ENCODE results near the gene SPANXB1. TPM values are rescaled to one million over a fixed set of nuclear protein-coding genes. Genes with fewer than 3 reads are reported as not detected.
"Not testable (repeated sequence)": the region's sequence is repeated elsewhere in the genome, so short reads cannot be mapped to it uniquely, and the experiment has no call there.

SPANXB1 gene, protein sequence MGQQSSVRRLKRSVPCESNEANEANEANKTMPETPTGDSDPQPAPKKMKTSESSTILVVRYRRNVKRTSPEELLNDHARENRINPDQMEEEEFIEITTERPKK
- not detected for total RNA-seq

DNA sequence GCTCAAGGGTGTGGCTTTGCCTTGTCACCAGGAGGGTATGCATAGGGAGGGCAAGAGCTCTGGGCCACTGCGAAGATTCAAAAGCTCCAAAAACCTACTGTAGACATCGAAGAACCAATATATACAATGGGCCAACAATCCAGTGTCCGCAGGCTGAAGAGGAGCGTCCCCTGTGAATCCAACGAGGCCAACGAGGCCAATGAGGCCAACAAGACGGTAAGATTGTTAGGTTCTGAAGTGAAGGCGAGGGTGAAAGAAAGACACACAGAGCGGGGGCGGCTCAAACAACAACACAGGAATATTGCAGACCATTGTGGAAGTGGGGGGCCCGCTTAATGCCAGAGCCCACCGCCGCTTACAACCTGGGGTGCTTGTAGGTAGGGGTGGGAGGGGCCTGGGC is at the start of gene SPANXB1:
SPANXB1 (plus strand) TSS at position 27 of the 400 bp plus-strand sequence; CDS start at position 127, 100 bp downstream.
- H3K4me3 Mint-ChIP-seq; ATAC-seq; H3K4me1 Mint-ChIP-seq; CTCF ChIA-PET; DNase-seq; H3K27me3 Mint-ChIP-seq; H3K9me3 Mint-ChIP-seq (ENCODE audit: low read depth); H3K36me3 Mint-ChIP-seq; H3K27ac Mint-ChIP-seq: not testable (repeated sequence)

DNA sequence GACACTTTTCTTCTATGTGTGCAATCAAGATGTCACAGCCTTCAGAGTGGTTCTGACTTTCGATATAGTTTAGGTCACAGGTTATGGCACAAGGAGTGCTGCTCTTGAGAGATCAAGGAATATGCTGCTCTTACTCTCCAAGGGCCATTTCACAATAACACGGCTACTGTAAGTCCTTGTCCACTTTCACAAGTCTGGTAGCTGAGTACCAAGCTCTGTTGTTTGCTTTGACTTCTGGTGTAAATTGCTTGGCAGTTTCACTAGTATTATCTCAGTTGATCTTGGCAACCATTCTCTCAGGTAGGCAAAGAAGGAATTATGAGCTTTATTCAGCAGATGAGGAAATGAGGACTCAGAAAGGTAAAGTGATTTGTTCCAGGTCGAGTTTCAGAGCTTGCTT is 35.4 kb upstream of the SPANXB1 start:
- ATAC-seq (no peak), DNase-seq (no peak)
- Mint-ChIP-seq H3K27me3 (no peaks in the 10 kb centered on the region), H3K9me3 (ENCODE audit: low read depth) (no peaks in the 10 kb centered on the region), H3K36me3 (no peaks in the 10 kb centered on the region), H3K4me1 (no peaks in the 10 kb centered on the region), H3K27ac (no peak overlapping the region), H3K4me3 (no peak overlapping the region)
- CTCF ChIA-PET = no interaction called here

DNA sequence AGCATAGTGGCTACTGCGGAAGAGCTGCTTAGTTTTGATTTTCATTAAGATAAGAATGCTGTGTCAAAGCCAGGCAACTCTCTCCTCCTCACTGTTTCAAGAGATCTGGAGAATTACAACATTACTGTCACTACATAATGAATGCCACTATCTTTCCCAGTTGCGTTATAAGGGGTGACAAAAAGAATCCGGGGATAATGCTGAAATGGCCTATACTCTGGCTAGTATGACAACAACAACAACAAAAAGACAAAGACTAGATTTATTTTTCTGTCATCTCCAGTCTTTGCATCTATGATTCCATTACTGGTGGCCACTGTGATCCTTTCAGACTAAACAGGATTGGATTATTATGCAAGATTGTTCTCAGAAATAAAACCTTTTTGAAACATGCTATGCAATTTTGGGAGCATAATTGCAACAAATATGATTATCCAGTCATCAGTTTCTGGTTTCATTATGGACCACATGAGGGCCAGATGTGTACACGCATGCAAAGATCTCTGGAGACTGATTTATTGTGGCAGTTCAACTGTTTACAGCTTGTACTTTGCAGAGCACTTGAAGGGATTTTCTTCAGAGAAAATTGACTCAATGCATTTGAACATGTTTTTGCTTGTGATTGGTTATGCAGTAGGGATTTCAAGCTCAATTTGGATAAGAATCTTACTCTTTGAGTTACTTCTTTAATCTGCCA is 31.1 kb upstream of the SPANXB1 start:
- Mint-ChIP-seq H3K27ac (no peak overlapping the region), H3K36me3 (no peaks in the 10 kb centered on the region), H3K27me3 (no peaks in the 10 kb centered on the region), H3K4me1 (no peaks in the 10 kb centered on the region), H3K9me3 (ENCODE audit: low read depth) (no peaks in the 10 kb centered on the region), H3K4me3 (no peak overlapping the region)
- CTCF ChIA-PET = no interaction called here
- DNase-seq (no peak), ATAC-seq (no peak)

DNA sequence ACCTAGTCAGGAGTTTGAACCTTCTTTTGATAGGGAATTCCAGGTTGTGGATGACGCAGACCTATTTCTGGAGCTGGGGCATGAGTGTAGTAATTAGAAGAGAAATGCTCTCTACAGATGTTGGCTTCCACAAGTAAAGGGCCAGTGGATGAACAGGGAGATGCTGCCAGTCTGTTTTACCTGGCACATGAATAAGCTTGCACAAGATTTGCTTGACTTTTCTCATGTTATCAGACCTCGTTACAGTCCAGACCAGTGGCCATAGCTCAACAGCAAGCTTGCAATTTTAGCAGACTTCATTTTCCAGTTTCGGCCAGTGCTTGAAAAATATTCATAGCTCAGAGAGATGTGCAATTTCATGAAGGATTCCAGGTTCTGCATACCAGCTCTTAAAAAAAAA is 26.9 kb upstream of the SPANXB1 start:
- H3K4me1 Mint-ChIP-seq = no peaks in the 10 kb centered on the region

DNA sequence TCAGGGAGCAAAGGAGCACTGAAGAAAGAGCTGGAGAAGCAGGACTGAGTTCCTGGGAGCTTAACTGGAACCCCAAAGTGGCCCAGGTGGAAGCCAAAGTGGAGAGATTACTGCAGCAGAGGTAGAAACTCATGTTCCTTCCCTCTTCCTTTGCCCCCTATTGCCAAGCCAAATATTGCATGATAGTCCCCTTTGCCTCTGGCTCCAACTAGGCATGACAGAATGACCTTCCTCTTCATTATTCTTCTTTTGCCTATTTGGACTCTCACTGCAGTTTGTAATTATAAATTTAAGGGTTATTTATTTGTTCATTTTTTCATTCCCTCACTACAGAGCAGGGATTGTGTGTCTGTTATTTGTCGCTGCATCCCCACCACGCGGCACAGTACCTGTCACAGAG is 22.1 kb upstream of the SPANXB1 start:
- no peak for DNase-seq
- no peak overlapping the region for H3K4me3 Mint-ChIP-seq
- CTCF ChIA-PET = no interaction called here
- ATAC-seq = no peak
- H3K36me3 Mint-ChIP-seq = no peaks in the 10 kb centered on the region
- no peak overlapping the region for H3K27ac Mint-ChIP-seq
- no peaks in the 10 kb centered on the region for H3K27me3 Mint-ChIP-seq
- no peaks in the 10 kb centered on the region for H3K4me1 Mint-ChIP-seq
- no peaks in the 10 kb centered on the region for H3K9me3 Mint-ChIP-seq (ENCODE audit: low read depth)

More for the DNA sequence above, 26.9 kb upstream of the SPANXB1 start:
- no peak overlapping the region for H3K27ac Mint-ChIP-seq
- H3K36me3 Mint-ChIP-seq = no peaks in the 10 kb centered on the region
- CTCF ChIA-PET = no interaction called here
- DNase-seq (no peak), ATAC-seq (no peak)
- no peak overlapping the region for H3K4me3 Mint-ChIP-seq
- no peaks in the 10 kb centered on the region for H3K9me3 Mint-ChIP-seq (ENCODE audit: low read depth)
- no peaks in the 10 kb centered on the region for H3K27me3 Mint-ChIP-seq

DNA sequence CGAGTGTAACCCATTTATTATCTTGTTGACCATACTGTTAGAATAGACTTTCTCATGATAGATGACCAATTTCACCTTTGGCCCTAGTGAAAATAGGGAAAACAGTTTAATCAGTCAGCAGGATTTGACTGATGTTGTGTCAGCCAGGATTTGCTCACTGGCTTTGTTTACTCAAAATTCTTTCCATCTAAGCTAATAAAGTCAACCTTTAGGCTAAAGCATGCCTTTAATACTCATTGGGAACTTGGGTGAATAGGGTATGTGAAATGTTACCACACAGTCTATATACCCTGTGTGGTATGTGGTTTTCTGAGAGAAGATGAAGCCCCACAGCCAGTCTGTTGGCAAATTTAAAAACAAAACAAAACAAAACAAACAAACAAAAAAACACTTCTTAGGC is 18.7 kb upstream of the SPANXB1 start:
- DNase-seq (no peak), ATAC-seq (no peak)
- no peaks in the 10 kb centered on the region for H3K36me3 Mint-ChIP-seq
- CTCF ChIA-PET = no interaction called here
- H3K4me3 Mint-ChIP-seq = no peak overlapping the region
- no peaks in the 10 kb centered on the region for H3K27me3 Mint-ChIP-seq
- no peaks in the 10 kb centered on the region for H3K9me3 Mint-ChIP-seq (ENCODE audit: low read depth)
- H3K27ac Mint-ChIP-seq = no peak overlapping the region
- H3K4me1 Mint-ChIP-seq = no peaks in the 10 kb centered on the region

DNA sequence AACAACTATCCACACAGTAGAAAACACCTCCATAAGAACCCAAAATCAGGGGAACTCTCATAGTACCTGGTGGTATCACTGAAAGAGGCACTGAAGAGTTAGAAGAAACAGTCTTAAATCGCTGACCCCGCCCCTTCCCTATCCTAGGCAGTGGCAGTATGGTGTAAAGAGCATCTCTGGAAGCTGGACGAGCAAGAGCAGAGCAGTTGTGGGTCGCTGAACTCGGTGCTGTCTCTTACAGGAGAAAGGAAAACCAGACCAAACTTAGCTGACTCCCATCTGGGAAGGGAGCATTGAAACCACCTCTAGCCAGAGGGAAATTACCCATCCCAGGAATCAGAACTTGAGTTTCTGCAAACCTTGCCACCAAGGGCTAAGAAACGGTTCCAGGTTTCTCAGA is 2.8 kb downstream of the SPANXB1 start:
- H3K4me3 Mint-ChIP-seq; ATAC-seq; H3K9me3 Mint-ChIP-seq (ENCODE audit: low read depth); H3K36me3 Mint-ChIP-seq; CTCF ChIA-PET; H3K4me1 Mint-ChIP-seq; H3K27ac Mint-ChIP-seq; DNase-seq; H3K27me3 Mint-ChIP-seq: not testable (repeated sequence)

DNA sequence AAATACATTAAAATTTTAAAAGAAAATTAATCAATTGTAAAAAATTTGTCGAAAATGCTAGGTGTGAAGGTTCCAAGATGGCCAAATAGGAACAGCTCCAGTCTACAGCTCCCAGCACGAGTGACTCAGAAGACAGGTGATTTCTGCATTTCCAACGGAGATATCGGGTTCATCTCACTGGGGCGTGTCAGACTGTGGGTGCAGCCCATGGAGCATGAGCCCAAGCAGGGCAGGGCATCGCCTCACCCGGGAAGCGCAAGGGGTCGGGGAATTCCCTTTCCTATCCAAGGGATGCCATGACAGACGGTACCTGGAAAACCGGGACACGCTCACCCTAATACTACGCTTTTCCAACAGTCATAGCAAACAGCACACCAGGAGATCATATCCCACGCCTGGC is 41.9 kb downstream of the SPANXB1 start:
- H3K27ac Mint-ChIP-seq; DNase-seq; H3K27me3 Mint-ChIP-seq; ATAC-seq; H3K36me3 Mint-ChIP-seq; H3K9me3 Mint-ChIP-seq (ENCODE audit: low read depth); CTCF ChIA-PET; H3K4me3 Mint-ChIP-seq; H3K4me1 Mint-ChIP-seq: not testable (repeated sequence)

DNA sequence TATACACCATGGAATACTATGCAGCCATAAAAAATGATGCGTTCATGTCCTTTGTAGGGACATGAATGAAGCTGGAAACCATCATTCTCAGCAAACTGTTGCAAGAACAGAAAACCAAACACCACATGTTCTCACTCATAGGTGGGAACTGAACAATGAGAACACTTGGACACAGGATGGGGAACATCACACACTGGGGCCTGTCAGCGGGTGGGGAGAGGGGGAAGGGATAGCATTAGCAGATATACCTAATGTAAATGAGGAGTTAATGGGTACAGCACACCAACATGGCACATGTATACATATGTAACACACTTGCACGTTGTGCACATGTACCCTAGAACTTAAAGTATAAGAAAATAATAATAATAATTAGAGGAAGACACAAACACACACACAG is 47.5 kb downstream of the SPANXB1 start:
- H3K36me3 Mint-ChIP-seq; CTCF ChIA-PET; H3K27ac Mint-ChIP-seq; DNase-seq; H3K4me3 Mint-ChIP-seq; H3K27me3 Mint-ChIP-seq; H3K9me3 Mint-ChIP-seq (ENCODE audit: low read depth); H3K4me1 Mint-ChIP-seq; ATAC-seq: not testable (repeated sequence)

DNA sequence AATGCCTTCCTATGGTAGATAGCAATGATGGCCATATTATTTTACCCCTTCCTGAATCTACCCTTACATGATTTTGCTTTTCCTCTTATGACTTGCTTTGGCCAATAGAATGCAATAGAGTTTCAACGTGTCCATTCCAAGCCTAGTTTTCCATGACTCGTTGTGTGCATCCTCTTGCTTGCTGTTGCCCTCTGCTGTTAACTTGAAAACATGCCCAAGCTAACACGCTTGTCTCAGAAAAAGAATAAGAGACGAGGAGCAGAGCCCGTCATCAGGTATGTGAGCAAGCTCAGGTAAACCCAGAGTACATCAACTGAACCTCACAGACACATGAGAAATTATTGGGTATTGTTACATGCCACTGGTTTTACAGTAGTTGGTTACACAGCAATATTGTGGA is 49.7 kb downstream of the SPANXB1 start:
- H3K36me3 Mint-ChIP-seq; H3K27ac Mint-ChIP-seq; H3K9me3 Mint-ChIP-seq (ENCODE audit: low read depth); H3K4me1 Mint-ChIP-seq; ATAC-seq; DNase-seq; CTCF ChIA-PET; H3K4me3 Mint-ChIP-seq; H3K27me3 Mint-ChIP-seq: not testable (repeated sequence)

Other genes starting within 250 kb of the SPANXB1 start
- 1 to 10 TPM; 1.3 to 2.0 TPM for gene LDOC1, start 174.5 kb downstream of the SPANXB1 start, total RNA-seq
- gene SPANXC, start 239.9 kb downstream of the SPANXB1 start, total RNA-seq = not detected

Data from activated CD8-positive, alpha-beta memory T cell treated with anti-CD3 and anti-CD28 coated beads, Interleukin-2, amount 10 ng/mL, durations not matched to agents 7 days and 5 days (primary cell).